Measurements from ENCODE around the gene INIP.

INIP gene

GRCh38 chr9:112747094-112747493, 29.2 kb upstream of the INIP start:
- in situ Hi-C loops (cut with MboI; ENCODE audit: low sequenced_read_pairs): no loop called here

- in situ Hi-C loops (cut with MboI; ENCODE audit: low sequenced_read_pairs): no loop called here
Measured at GRCh38 chr9:112744177-112744576, 26.3 kb upstream of the INIP start.

- in situ Hi-C loops (cut with MboI; ENCODE audit: low sequenced_read_pairs): no loop called here
Measured at GRCh38 chr9:112743216-112743836, 25.4 kb upstream of the INIP start.

- in situ Hi-C loops (cut with MboI; ENCODE audit: low sequenced_read_pairs): no loop called here
Measured at GRCh38 chr9:112734892-112735291, 17.0 kb upstream of the INIP start.

GRCh38 chr9:112731971-112732370, 14.1 kb upstream of the INIP start:
- in situ Hi-C loops (cut with MboI; ENCODE audit: low sequenced_read_pairs): no loop called here

- in situ Hi-C loops (cut with MboI; ENCODE audit: low sequenced_read_pairs): no loop called here
Measured at GRCh38 chr9:112728401-112728800, 10.5 kb upstream of the INIP start.

GRCh38 chr9:112726428-112726827, 8.5 kb upstream of the INIP start:
- in situ Hi-C loops (cut with MboI; ENCODE audit: low sequenced_read_pairs): no loop called here

- in situ Hi-C loops (cut with MboI; ENCODE audit: low sequenced_read_pairs): no loop called here
Measured at GRCh38 chr9:112725961-112726360, 8.0 kb upstream of the INIP start.

GRCh38 chr9:112722749-112723148, 4.8 kb upstream of the INIP start:
- in situ Hi-C loops (cut with MboI; ENCODE audit: low sequenced_read_pairs): loop anchor here (25.0 kb wide), 1 partner anchor 635 kb away; no protein-coding TSS in a partner anchor

- in situ Hi-C loops (cut with MboI; ENCODE audit: low sequenced_read_pairs): loop anchor here (25.0 kb wide), 1 partner anchor 633 kb away; no protein-coding TSS in a partner anchor
Measured at GRCh38 chr9:112720113-112720780, 2.3 kb upstream of the INIP start.

- in situ Hi-C loops (cut with MboI; ENCODE audit: low sequenced_read_pairs): loop anchor here (25.0 kb wide), 1 partner anchor 632 kb away; no protein-coding TSS in a partner anchor
Measured at GRCh38 chr9:112719696-112720095, 1.8 kb upstream of the INIP start.

GRCh38 chr9:112719241-112719691, 1.3 kb upstream of the INIP start:
- in situ Hi-C loops (cut with MboI; ENCODE audit: low sequenced_read_pairs): loop anchor here (25.0 kb wide), 1 partner anchor 632 kb away; no protein-coding TSS in a partner anchor

- in situ Hi-C loops (cut with MboI; ENCODE audit: low sequenced_read_pairs): loop anchor here (25.0 kb wide), 1 partner anchor 625 kb away; no protein-coding TSS in a partner anchor
Measured at GRCh38 chr9:112712678-112713077, 5.2 kb downstream of the INIP start.

- in situ Hi-C loops (cut with MboI; ENCODE audit: low sequenced_read_pairs): loop anchor here (25.0 kb wide), 1 partner anchor 624 kb away; no protein-coding TSS in a partner anchor
Measured at GRCh38 chr9:112711050-112711689, 6.7 kb downstream of the INIP start.

- in situ Hi-C loops (cut with MboI; ENCODE audit: low sequenced_read_pairs): loop anchor here (25.0 kb wide), 1 partner anchor 619 kb away; no protein-coding TSS in a partner anchor
Measured at GRCh38 chr9:112705768-112706427, 12.0 kb downstream of the INIP start.

GRCh38 chr9:112703304-112703703, 14.6 kb downstream of the INIP start:
- in situ Hi-C loops (cut with MboI; ENCODE audit: low sequenced_read_pairs): loop anchor here (25.0 kb wide), 1 partner anchor 616 kb away; no protein-coding TSS in a partner anchor

GRCh38 chr9:112700085-112700484, 17.8 kb downstream of the INIP start:
- in situ Hi-C loops (cut with MboI; ENCODE audit: low sequenced_read_pairs): loop anchor here (25.0 kb wide), 1 partner anchor 613 kb away; no protein-coding TSS in a partner anchor

GRCh38 chr9:112699230-112699629, 18.7 kb downstream of the INIP start:
- in situ Hi-C loops (cut with MboI; ENCODE audit: low sequenced_read_pairs): no loop called here

GRCh38 chr9:112696461-112696860, 21.5 kb downstream of the INIP start:
- in situ Hi-C loops (cut with MboI; ENCODE audit: low sequenced_read_pairs): no loop called here

GRCh38 chr9:112694706-112695555, 23.0 kb downstream of the INIP start:
- in situ Hi-C loops (cut with MboI; ENCODE audit: low sequenced_read_pairs): no loop called here
